ENCODE data around the gene SMIM10L1. TPM values are rescaled to one million over a fixed set of nuclear protein-coding genes. Genes with fewer than 3 reads are reported as not detected.

SMIM10L1 gene
- total RNA-seq (2021; fragmentation: NEBNext Ultra II Directional; extraction: Animal tissue kit (Norgen Biotek cat#: 25700)) (14.2 and 15.1 TPM in 2 replicates), polyA plus RNA-seq (2011; rRNA removed) (3.7 and 5.4 TPM in 2 replicates), polyA minus RNA-seq (2011; rRNA and poly(A)+ RNA removed) (2.1 and 2.4 TPM in 2 replicates)
- 4.6 TPM for polyA plus RNA-seq (2011; cell fraction: cytosol; rRNA removed)
- 8.5 TPM for polyA plus RNA-seq (2011; cell fraction: nucleus; rRNA removed)
- polyA plus RNA-seq (2012, experiment 1 of 2), result 5.8 to 7.9 TPM (median 6.5 TPM) in 4 replicates
- polyA plus RNA-seq (2012, experiment 2 of 2), result 4.0 TPM
- 18.5 TPM for polyA plus RNA-seq (2013, experiment 1 of 2)
- 17.1 TPM for polyA plus RNA-seq (2013, experiment 2 of 2)
- 4.0 TPM for polyA minus RNA-seq (2011; cell fraction: cytosol; rRNA and poly(A)+ RNA removed)
- polyA minus RNA-seq (2011; cell fraction: nucleus; rRNA and poly(A)+ RNA removed), result 14.3 TPM
- long read RNA-seq, experiment 1, full-length matches to known transcripts, result 33 of 33 reads
- long read RNA-seq, experiment 1, partial matches to known transcripts, result 0 of 33 reads
- long read RNA-seq, experiment 1, other reads (novel, unspliced or antisense), result 0 of 33 reads
- long read RNA-seq, experiment 2, full-length matches to known transcripts, result 8 of 8 reads
- long read RNA-seq, experiment 2, partial matches to known transcripts, result 0 of 8 reads
- long read RNA-seq, experiment 2, other reads (novel, unspliced or antisense), result 0 of 8 reads

GRCh38 chr12:11171145-11171968, at the start of gene SMIM10L1:
Gene SMIM10L1, plus strand, starts transcription at chr12:11171194. Its CDS starts 163 bp downstream, at chr12:11171357.
- no peak for FAIRE-seq
- Histone ChIP-seq H3K27me3 (replicated peaks in 1 of 4; ENCODE audit: control insufficient read depth in 3 of 4, extremely low read depth in 1 of 4, insufficient read depth in 3 of 4, low read length in 3 of 4) (no peaks in the 10 kb centered on the region), H3K18ac (ENCODE audit: extremely low read depth, low read length) (peak within 1 kb of the TSS; percentile 97), H3K27ac (ENCODE audit: low read depth, low read length) (peak within 1 kb of the TSS; percentile 93), H3K23ac (ENCODE audit: insufficient read length) (no peak within 1 kb of the TSS), H4K91ac (replicated peaks; ENCODE audit: insufficient read length, low read length) (peak within 1 kb of the TSS; percentile 99), H2BK120ac (replicated peaks; ENCODE audit: low read depth, low read length) (peak within 1 kb of the TSS; percentile 82), H3K4me2 (ENCODE audit: insufficient read depth in 1 of 2, low read depth in 2 of 2, low read length in 2 of 2) (peak within 1 kb of the TSS; percentile 67 to 89), H3K4me1 (replicated peaks in 1 of 4; ENCODE audit: control insufficient read depth in 3 of 4, insufficient read depth in 4 of 4, low read length in 3 of 4) (peaks cover 0 to 3% (median 0%) of the 10 kb centered on the region in 4 experiments; a peak in 1 of 7 replicates), H3K36me3 (ENCODE audit: control insufficient read depth in 2 of 4, insufficient read depth in 4 of 4, low read length in 3 of 4) (peaks cover 0 to 9% (median 2%) of the 10 kb centered on the region in 4 experiments; a peak in 2 of 8 replicates), H3K79me1 (ENCODE audit: low read depth, low read length) (peaks cover under 1% of the 10 kb centered on the region), H2BK5ac (ENCODE audit: low read depth, low read length) (peak within 1 kb of the TSS; percentile 98), H2BK20ac (ENCODE audit: low read length) (no peak within 1 kb of the TSS), H2BK12ac (ENCODE audit: low read depth, low read length) (no peak within 1 kb of the TSS), H2AFZ (ENCODE audit: low read length) (peak within 1 kb of the TSS; percentile 74), H3K9me3 (ENCODE audit: insufficient read depth in 2 of 2, low read depth in 1 of 2, low read length in 1 of 2) (no peaks in the 10 kb centered on the region), H4K20me1 (replicated peaks in 1 of 2; ENCODE audit: control insufficient read depth in 1 of 2, insufficient read depth in 2 of 2, low read length in 2 of 2) (peaks cover 2 to 8% of the 10 kb centered on the region in 2 experiments), H3K23me2 (ENCODE audit: low read depth, low read length) (0 out of 2 replicates have a peak, but pooled peaks cover 2% of the 10 kb centered on the region), H4K8ac (ENCODE audit: extremely low read depth, insufficient read depth, low read length) (peak within 1 kb of the TSS; percentile 99), H3K9ac (replicated peaks in 1 of 4; ENCODE audit: extremely low read depth in 1 of 4, low read depth in 3 of 4, low read length in 3 of 4) (peak within 1 kb of the TSS; percentile 97 to 99 (median 97)), H3K4me3 (ENCODE audit: extremely low read depth in 1 of 4, insufficient read depth in 2 of 4, low read depth in 3 of 4, low read length in 4 of 4) (peak within 1 kb of the TSS; percentile 76 to 100 (median 85)), H3K4ac (replicated peaks; ENCODE audit: insufficient read length, low read depth, low read length) (peak within 1 kb of the TSS; percentile 88), H2BK15ac (ENCODE audit: low read length) (no peak within 1 kb of the TSS), H3K79me2 (ENCODE audit: control insufficient read depth in 1 of 2, insufficient read depth in 2 of 2, low read length in 2 of 2) (peaks cover 18 to 66% of the 10 kb centered on the region in 2 experiments), H3K14ac (ENCODE audit: insufficient read length) (peak within 1 kb of the TSS; percentile 100), H3K56ac (replicated peaks; ENCODE audit: insufficient read length, low read depth, low read length) (peak within 1 kb of the TSS; percentile 94), H2AK5ac (ENCODE audit: low read depth, low read length) (no peak within 1 kb of the TSS), H4K5ac (ENCODE audit: insufficient read length, low read depth, low read length) (peak within 1 kb of the TSS; percentile 100)
- peak; percentile 82 to 88 for DNase-seq (ENCODE audit: low read depth in 1 of 2, low spot score in 2 of 2)
- WGBS, 2 experiments (ENCODE audit: extremely low coverage in 1 of 2, insufficient coverage in 1 of 2, insufficient read length in 1 of 2, insufficient replicate concordance in 2 of 2, low coverage in 1 of 2, low lambda C conversion rate in 2 of 2, missing lambda C conversion rate in 1 of 2), result 2% methylated on average over 68 of the region's 70 CpGs; no CpG with 5 or more reads in 1 of the 2 experiments
- CTCF ChIA-PET (ENCODE audit: partially characterized antibody), result interaction anchor here (0.6 to 1.4 kb wide), 2 partner anchors 34 to 336 kb away, joined by 4 to 5 read pairs; no protein-coding TSS in a partner anchor
- POLR2A ChIA-PET (ENCODE audit: partially characterized antibody), result interaction anchor here (0.6 to 6.3 kb wide), 38 partner anchors 9 to 799 kb away, joined by 3 to 53 read pairs (median 4); partner anchors contain the start of gene YBX3
- TF ChIP-seq KDM5A (IDR thresholded peaks at IDR 0.05; ENCODE audit: low read length), result no peak; the same call in 1 of the 2 replicates
- TF ChIP-seq TAF7 (optimal IDR thresholded peaks at IDR 0.05; ENCODE audit: borderline replicate concordance, low read depth, low read length), result peak; percentile 43
- TF ChIP-seq ASH2L (IDR thresholded peaks at IDR 0.05; ENCODE audit: low read length), result peak; percentile 97
- no peak for TF ChIP-seq HDAC6 (IDR thresholded peaks at IDR 0.05; ENCODE audit: low read depth, low read length)
- TF ChIP-seq TAF1 (IDR thresholded peaks at IDR 0.05; ENCODE audit: low read depth, low read length), result peak; percentile 84
- peak; percentile 95 for TF ChIP-seq YY1 (IDR thresholded peaks at IDR 0.05; ENCODE audit: low read depth, low read length)
- peak; percentile 90 for TF ChIP-seq KDM4A (IDR thresholded peaks at IDR 0.05; ENCODE audit: low read depth, low read length, severe bottlenecking)
